HG03175 (cell line): ENCODE measurements around the gene ENTPD7.
"Not testable (repeated sequence)": the region's sequence is repeated elsewhere in the genome, so short reads cannot be mapped to it uniquely, and the experiment has no call there.

Experiments
- ATAC-seq: cut with Tn5 transposase; IDR thresholded peaks from one replicate; pipeline ENCODE4 v1.9.1; 2021; ENCODE audit warnings: mild to moderate bottlenecking, moderate library complexity; ENCODE audit not compliant: unreplicated experiment

ENTPD7 gene

GRCh38 chr10:99740933-99741559 is 81.7 kb downstream of the ENTPD7 start:
- ATAC-seq = no peak

DNA sequence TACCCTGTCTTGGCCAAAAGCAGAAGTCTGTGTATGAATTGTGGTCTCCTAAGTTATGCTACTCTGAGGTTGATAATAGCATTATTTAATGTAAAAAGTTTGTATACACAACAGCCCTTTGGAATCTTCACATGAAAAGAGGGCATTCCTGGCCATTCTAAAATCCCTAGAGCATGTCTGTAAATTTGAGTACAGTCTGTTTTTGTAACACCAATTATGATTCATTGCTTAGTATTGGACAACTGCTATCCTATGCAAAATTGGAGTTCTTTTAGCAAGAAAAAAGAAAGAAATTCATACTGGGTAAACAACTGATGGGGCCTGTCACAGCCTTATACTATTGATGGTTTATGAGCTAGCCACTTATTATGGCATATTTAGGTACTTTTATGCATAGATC is 82.9 kb downstream of the ENTPD7 start:
- no peak for ATAC-seq

DNA sequence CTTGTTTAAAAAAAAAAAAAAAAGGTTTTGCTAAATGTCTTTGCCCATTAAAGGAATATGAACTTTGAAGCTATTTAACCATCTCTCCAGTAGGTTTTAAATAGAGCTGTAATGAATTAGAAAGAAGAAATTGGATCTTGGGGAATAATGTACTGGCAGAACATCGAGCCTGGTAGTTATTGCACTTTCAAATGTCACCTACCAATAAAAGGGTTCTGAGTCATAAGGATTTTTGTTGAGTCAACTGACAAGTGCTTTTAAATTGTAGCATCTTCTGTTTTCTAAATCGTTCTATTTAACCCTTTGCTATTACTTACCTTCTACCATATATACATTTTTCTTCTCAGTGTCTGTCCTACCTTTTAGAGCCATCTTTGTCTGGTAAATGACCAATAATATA is 83.4 kb downstream of the ENTPD7 start:
- no peak for ATAC-seq

DNA sequence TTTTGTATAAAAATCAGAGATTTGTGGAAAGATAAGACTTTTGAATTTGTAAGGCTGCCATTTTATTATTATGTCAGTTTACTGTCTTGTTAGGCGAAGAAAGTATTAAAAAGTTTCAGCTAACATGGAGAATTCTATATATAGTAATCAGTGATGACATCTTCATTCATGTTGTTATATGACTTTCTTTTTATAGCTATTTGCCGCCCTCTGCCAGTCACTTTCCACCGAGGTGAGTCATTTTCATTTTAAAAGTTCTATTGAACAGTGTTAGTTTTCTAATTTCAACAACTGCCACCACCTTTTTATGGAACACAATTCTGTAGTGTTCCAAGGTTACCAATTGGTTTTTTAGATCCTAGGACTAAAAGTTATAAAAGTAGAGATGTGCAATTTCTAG is 84.5 kb downstream of the ENTPD7 start:
- ATAC-seq = no peak

GRCh38 chr10:99746166-99746565 is 86.9 kb downstream of the ENTPD7 start:
- not testable (repeated sequence) for ATAC-seq

DNA sequence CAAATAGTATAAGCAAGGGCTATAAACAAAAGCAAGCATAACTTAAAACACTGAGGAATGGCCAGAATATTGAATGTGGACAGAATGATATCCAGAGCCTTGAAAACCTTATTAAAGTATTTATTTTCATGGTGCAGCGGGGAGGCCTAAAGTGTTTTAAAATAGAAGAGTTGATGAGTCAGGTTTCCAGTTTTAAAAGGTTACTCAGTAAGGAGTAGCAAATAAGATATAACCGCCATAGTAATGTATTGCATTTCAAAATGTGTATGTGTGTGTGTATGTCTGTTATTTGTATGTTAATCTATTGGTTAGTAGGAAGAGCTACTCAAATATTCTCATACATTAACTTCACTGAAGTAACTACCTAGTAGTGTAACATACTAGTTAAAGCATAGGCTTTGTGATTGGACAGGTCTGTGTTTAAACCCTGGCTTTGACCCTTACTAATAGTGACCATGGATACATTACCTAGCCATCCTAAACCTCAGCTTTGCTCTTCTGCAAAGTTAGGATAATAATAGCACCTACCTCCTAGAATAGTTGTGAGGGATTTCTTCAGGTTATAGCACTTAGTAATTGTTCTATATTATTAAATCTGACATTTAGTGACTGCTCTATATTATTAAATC is 89.6 kb downstream of the ENTPD7 start:
- ATAC-seq = no peak

DNA sequence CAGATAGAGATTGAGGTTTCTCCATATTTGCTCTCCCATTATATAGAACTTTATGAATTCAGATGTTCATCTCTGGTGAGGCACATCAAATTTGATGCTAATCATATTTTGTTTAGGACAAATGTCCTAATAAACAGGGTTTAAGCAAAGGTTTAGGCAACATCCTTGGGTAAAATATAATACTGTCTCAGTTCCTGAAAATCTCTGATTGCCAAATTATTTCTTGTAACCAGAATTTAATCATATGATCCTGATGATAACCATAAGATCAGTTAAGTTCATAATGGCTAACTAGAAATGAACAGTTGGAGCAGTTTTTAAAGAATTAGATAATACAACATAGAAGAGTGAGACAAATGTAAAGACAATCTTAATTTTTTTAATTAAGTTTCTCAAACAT is 91.3 kb downstream of the ENTPD7 start:
- ATAC-seq = no peak

DNA sequence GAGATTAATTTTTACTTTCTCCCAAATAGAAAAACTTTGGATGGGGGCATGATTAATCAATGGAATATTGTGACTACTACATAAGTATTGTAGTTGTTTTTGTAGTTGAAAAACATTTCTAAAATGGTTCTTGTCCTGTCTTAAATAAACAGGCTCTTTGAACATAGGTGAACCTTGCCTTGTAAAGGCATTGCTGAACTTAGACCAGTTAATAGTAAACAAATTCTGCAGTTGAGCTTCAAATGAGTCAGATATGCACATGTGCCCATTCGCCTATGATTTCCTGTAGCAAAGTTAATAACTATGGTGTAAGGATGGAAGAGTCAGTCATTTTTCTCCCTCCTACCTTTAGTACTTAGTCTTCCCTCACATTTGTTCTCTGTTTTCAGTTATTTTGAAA is 95.4 kb downstream of the ENTPD7 start:
- ATAC-seq = no peak
